HG03175 (cell line): ENCODE measurements around the gene BTBD1.

Experiments used
- ATAC-seq: cut with Tn5 transposase; IDR thresholded peaks from one replicate; pipeline ENCODE4 v1.9.1; 2021; ENCODE audit warnings: mild to moderate bottlenecking, moderate library complexity; ENCODE audit not compliant: unreplicated experiment

BTBD1 gene

GRCh38 chr15:83066734-83067637 is at the start of gene BTBD1:
Gene BTBD1, minus strand, starts transcription at chr15:83067252. Its CDS starts 101 bp downstream, at chr15:83067151.
- peak; percentile 82 for ATAC-seq

- ATAC-seq, result peak; percentile 67
Observed at GRCh38 chr15:83115831-83116565, 48.9 kb upstream of the BTBD1 start.

GRCh38 chr15:83115410-83115809 is 48.4 kb upstream of the BTBD1 start:
- ATAC-seq, result no peak

- no peak for ATAC-seq
Observed at GRCh38 chr15:83114856-83115255, 47.8 kb upstream of the BTBD1 start.

DNA sequence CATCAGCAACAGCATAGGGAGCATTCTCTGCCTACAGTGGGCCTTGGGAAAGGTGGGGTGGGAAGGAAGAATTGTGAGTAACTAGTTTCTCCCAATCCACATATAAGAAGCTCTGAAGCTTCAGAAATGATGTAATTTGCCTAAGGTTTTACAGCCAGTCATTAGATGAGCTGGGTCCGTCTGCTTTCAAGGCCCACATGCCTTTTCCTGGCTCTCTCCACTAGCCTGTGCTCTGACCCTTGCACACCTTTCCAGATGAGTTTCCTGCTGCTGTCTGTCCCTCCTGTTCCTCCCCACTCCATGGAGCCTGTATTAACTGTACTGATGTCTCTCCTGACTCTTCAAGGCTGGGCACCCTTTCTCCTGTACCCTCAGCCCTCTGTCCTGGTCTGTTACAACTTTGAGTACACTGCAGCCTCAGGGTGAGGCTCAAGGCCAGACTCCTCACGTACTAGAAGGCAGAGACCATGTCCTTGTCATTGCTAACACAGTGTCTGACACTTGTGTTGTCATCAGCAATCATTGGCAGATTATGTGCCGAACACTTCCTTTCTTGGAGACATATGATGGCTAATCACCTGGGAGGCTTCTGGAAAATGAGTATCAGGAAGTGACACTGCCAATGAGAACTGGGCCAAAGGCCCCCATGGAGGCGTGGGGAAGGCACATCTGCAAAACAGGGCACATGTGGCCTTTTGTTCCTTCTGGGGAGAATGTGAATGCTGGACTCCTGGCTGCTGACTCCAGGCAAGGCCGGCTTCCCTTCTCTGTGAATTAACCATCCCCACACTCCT is 47.0 kb upstream of the BTBD1 start:
- no peak for ATAC-seq

GRCh38 chr15:83112956-83113299 is 45.9 kb upstream of the BTBD1 start:
- ATAC-seq, result no peak

DNA sequence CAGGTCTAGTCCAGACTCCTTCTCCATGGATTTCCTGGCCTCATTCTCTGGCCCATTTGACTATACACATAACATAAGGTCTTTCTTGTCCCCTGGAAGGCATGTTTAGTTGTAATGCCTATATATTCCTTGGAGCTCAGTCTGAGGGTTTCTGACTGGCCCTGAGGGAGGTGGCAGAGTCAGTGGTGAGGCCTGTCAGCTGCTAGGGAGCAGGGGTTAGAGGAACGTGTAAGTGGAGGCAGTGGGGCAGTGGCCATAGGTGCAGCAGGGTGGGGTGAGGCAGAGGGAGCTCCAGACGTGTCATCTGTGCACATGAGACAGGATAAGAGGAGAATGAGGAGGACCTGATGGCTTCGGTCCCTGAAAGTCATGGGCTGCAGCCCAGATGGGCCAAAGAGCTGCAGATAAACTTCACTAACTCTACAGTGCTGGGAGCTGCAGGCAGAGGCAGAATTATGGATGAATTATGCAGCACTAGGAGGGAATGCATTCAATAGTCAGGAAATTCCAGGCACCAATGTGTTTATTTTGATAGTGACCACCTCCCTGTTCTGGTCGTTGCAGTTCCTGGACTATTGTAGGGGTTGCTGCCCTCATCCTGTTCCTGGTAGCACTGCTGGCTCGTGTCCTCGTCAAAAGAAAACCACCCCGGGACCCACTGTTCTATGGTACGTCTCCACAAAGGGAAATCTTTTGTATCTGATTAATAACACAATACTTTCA is 45.3 kb upstream of the BTBD1 start:
- no peak for ATAC-seq

- no peak for ATAC-seq
Observed at GRCh38 chr15:83111149-83111548, 44.1 kb upstream of the BTBD1 start.

- ATAC-seq, result no peak
Observed at GRCh38 chr15:83110381-83110780, 43.3 kb upstream of the BTBD1 start.

GRCh38 chr15:83109532-83109931 is 42.5 kb upstream of the BTBD1 start:
- no peak for ATAC-seq

GRCh38 chr15:83108266-83109219 is 41.5 kb upstream of the BTBD1 start:
- ATAC-seq, result peak; percentile 72

GRCh38 chr15:83107841-83108181 is 40.8 kb upstream of the BTBD1 start:
- ATAC-seq, result peak; percentile 3

GRCh38 chr15:83106994-83107840 is 40.2 kb upstream of the BTBD1 start, which contains the start of gene TM6SF1:
Gene TM6SF1, plus strand, starts transcription at chr15:83107645. Its CDS starts 36 bp downstream, at chr15:83107681.
- peak; percentile 34 for ATAC-seq

- ATAC-seq, result no peak
Observed at GRCh38 chr15:83105440-83105839, 38.4 kb upstream of the BTBD1 start.

GRCh38 chr15:83104141-83104540 is 37.1 kb upstream of the BTBD1 start:
- ATAC-seq, result no peak

- ATAC-seq, result no peak
Observed at GRCh38 chr15:83102346-83102745, 35.3 kb upstream of the BTBD1 start.

- ATAC-seq, result no peak
Observed at GRCh38 chr15:83100097-83100646, 33.1 kb upstream of the BTBD1 start.

GRCh38 chr15:83099290-83099689 is 32.2 kb upstream of the BTBD1 start:
- no peak for ATAC-seq
